ENCODE measurements around the gene DIP2B. TPM values are rescaled to one million over a fixed set of nuclear protein-coding genes. Genes with fewer than 3 reads are reported as not detected.

DIP2B gene
- total RNA-seq, 1 experiment from 2014 or later, result 3.4 TPM

GRCh38 chr12:50557421-50557820 is 52.6 kb downstream of the DIP2B start:
- H3K4me3 ChIP-seq, result no peak overlapping the region
- no peaks in the 10 kb centered on the region for H3K27me3 ChIP-seq
- H3K9me3 ChIP-seq, result no peaks in the 10 kb centered on the region
- DNase-seq, result no peak
- H3K36me3 ChIP-seq, result peaks cover 3% of the 10 kb centered on the region; the same call in 1 of the 2 replicates

- H3K4me3 ChIP-seq, result no peak overlapping the region
- no peaks in the 10 kb centered on the region for H3K27me3 ChIP-seq
- H3K9me3 ChIP-seq, result no peaks in the 10 kb centered on the region
Measured at GRCh38 chr12:50558970-50559369, 54.2 kb downstream of the DIP2B start.

DNA sequence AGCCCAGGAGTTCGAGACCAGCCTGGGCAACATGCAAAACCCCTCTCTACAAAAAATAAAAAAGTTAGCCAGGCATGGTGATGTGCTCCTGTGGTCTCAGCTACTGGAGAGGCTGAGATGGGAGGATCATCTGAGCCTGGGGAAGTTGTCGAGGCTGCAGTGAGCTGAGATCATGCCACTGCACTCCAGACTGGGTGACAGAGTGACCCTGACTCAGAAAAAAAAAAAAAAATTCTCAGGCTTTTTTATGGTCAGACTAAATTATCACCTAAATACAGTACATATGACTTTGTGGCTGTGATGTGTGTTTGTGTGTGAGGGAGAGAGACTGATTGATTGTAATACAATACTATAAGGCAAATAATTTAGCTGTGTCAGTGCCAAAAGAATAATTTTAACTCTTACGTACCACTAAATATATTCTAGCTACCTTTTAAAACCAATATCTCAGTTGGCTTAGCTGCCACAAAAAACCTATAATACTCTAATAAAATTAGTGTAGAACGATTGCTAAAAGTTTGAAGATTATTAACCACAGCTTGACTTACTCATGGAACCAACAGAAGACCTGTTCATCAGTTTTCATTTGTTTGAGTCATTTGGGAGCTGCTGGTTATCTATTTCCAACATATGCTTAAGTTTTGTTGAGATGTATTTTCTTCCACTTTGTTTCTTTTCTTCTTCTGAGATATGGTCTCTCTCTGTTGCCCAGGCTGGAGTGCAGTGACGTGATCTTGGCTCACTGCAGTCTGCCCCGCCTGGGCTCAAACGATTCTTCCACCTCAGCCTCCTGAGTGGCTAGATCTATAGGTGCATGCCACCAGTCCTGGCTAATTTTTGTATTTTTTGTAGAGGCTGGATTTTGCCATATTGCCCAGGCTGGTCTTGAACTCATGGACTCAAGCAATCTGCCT is 58.0 kb downstream of the DIP2B start:
- H3K27me3 ChIP-seq, result no peaks in the 10 kb centered on the region
- no peak for DNase-seq
- no peak overlapping the region for H3K4me3 ChIP-seq
- H3K9me3 ChIP-seq, result no peaks in the 10 kb centered on the region
- H3K36me3 ChIP-seq, result no peaks in the 10 kb centered on the region

More at GRCh38 chr12:50558970-50559369, 54.2 kb downstream of the DIP2B start:
- no peaks in the 10 kb centered on the region for H3K36me3 ChIP-seq
- DNase-seq, result no peak

DNA sequence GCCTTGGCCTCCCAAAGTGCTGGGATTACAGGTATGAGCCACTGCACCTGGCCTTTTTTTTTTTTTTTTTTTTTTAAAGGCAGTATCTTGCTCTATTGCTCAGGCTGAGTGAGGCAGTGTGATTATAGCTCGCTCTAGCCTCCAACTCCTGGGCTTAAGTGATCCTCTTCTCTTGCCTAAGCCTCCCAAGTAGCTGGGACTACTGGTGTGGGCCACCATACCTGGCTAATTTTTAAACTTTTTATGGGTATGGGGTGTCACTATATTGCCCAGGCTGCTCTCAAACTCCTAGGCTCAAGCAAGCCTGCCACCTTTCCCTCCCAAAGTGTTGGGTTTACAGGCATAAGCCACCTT is 58.6 kb downstream of the DIP2B start:
- no peak for DNase-seq
- no peaks in the 10 kb centered on the region for H3K9me3 ChIP-seq
- H3K36me3 ChIP-seq, result no peaks in the 10 kb centered on the region
- H3K4me3 ChIP-seq, result no peak overlapping the region
- no peaks in the 10 kb centered on the region for H3K27me3 ChIP-seq

DNA sequence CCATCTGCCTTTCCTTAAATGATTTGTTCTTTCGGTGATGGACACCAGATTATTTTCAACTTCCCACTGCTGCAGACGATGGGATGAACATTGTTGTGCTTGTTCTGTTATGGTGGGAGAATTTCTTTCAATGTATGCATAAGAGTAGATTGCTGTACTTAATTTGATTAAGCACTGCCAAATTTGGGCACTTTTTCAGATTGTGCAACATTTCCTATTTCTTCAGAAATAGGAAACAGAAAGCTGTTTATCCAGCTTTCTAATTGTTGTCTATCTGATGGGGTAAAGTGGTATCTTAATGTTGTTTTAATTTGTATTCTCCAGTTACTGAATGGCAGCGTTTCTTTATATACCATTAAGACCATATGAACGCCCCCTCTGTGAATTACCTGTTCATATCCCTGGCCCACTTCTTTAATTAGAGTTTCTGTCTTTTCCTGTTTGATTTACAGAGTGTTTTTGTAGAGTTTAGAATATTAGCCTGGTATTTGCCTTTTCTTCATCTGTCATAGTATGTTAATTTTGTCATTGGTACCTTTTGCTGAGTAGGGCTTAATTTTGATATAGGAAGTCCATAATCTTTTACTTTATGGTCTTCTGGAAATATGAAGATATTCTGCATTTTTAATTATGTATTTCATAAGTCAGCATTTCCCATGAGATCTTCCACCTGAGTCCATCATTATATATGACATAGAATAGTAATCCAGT is 59.6 kb downstream of the DIP2B start:
- Histone ChIP-seq H3K9me3 (no peaks in the 10 kb centered on the region), H3K27me3 (no peaks in the 10 kb centered on the region), H3K36me3 (no peaks in the 10 kb centered on the region), H3K4me3 (no peak overlapping the region)
- no peak for DNase-seq

DNA sequence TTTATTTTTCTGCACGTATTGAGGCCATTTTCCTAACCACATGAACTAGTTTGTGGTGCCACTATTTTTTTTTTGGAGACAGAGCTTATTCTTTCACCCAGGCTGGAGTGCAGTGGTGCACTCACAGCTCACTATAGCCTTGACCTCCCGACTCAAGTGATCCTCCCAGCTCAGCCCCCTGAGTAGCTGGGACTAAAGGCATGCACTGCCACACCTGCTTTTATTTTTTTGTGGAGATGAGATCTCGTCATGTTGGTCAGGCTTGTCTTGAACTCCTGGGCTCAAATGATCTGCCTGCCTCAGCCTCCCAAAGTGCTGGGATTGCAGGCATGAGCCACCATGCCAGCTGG is 60.1 kb downstream of the DIP2B start:
- no peaks in the 10 kb centered on the region for H3K36me3 ChIP-seq
- H3K4me3 ChIP-seq, result no peak overlapping the region

DNA sequence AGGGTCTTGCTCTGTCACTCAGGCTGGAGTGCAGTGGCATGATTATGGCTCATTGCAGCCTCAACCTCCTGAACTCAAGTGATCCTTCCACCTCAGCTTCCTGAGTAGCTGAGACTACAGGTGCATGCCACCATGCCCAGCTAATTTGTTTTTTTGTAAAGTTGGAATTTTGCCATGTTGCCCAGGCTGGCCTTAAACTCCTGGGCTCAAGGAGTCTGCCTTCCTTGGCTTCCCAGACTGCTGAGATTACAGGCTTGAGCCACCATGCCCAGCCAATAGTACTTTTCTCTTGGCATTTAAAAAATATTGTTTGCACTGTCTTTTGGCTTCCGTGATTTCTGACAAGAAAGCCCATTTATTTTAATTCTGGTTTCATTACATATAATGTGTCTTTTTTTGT is 61.3 kb downstream of the DIP2B start:
- Histone ChIP-seq H3K36me3 (no peaks in the 10 kb centered on the region), H3K27me3 (no peaks in the 10 kb centered on the region), H3K9me3 (no peaks in the 10 kb centered on the region), H3K4me3 (no peak overlapping the region)
- no peak for DNase-seq

More for the DNA sequence above, 60.1 kb downstream of the DIP2B start:
- Histone ChIP-seq H3K9me3 (no peaks in the 10 kb centered on the region), H3K27me3 (no peaks in the 10 kb centered on the region)
- no peak for DNase-seq

DNA sequence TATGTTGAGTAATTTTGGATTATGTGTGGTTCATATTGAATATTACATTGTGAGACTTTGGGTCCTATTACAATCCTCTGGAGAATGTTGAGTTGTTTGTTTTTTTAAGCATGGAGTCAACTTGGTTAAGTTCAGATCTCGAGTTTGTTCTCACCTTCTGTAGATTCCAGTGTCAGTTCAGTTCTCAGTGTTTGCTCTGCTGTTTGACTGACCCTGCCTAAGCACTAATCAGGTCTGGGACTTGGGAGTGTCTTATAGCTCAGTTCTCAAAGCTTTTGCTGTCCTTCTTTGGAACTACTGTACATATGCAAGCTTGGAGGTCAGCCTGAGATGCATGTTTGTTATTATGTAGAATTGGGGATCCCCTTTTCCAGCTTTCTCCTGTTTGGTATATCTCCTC is 63.1 kb downstream of the DIP2B start:
- Histone ChIP-seq H3K9me3 (no peaks in the 10 kb centered on the region), H3K36me3 (no peaks in the 10 kb centered on the region), H3K4me3 (no peak overlapping the region), H3K27me3 (no peaks in the 10 kb centered on the region)
- DNase-seq, result no peak

- Histone ChIP-seq H3K27me3 (no peaks in the 10 kb centered on the region), H3K9me3 (no peaks in the 10 kb centered on the region), H3K4me3 (no peak overlapping the region), H3K36me3 (no peaks in the 10 kb centered on the region)
- DNase-seq, result no peak
Measured at GRCh38 chr12:50568338-50569091, 63.7 kb downstream of the DIP2B start.

DNA sequence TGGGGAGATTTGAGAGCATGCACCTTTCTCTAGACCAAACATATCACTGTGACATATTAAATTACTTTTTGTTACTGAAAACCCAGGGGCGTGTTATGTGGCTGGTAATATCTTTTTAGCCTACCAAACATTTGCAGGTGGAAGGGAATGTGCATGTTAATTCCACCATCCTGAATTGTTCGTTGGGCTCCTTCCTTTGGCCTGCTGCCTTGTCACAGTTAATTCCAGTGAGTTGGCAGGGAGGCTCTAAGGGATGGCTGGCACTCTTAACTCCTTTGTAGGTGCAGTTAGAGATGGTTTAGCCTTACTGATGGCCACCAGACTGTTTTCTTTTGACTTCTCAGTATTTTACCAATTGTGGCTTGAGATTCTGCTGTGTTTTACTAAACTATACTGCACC is 64.5 kb downstream of the DIP2B start:
- H3K9me3 ChIP-seq, result no peaks in the 10 kb centered on the region
- no peak overlapping the region for H3K4me3 ChIP-seq
- no peaks in the 10 kb centered on the region for H3K36me3 ChIP-seq
- no peaks in the 10 kb centered on the region for H3K27me3 ChIP-seq
- DNase-seq, result no peak

DNA sequence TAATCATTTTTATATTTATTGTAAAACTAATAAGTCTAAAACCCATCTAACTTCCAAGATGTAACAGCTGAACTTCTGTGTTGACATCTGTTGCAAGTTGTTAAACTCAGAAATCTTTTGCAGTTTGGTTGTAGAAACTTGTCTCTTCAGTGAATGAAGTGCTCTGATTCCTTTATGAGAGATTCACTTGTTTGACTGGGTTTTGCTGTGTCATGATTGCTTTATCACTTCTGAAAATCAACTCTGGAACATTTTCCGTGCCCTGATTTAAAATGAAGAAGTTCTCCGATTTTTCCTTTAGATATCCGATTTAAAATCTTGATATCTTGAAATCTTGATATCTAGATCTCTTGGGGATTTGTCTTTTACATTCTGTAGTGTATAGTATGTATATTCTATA is 65.1 kb downstream of the DIP2B start:
- no peaks in the 10 kb centered on the region for H3K9me3 ChIP-seq
- H3K36me3 ChIP-seq, result no peaks in the 10 kb centered on the region
- no peak overlapping the region for H3K4me3 ChIP-seq
- no peak for DNase-seq
- H3K27me3 ChIP-seq, result no peaks in the 10 kb centered on the region

GRCh38 chr12:50571786-50572185 is 67.0 kb downstream of the DIP2B start:
- H3K9me3 ChIP-seq, result no peaks in the 10 kb centered on the region
- no peak overlapping the region for H3K4me3 ChIP-seq
- no peaks in the 10 kb centered on the region for H3K27me3 ChIP-seq
- DNase-seq, result no peak
- H3K36me3 ChIP-seq, result no peaks in the 10 kb centered on the region

GRCh38 chr12:50572287-50572686 is 67.5 kb downstream of the DIP2B start:
- H3K9me3 ChIP-seq, result no peaks in the 10 kb centered on the region
- DNase-seq, result no peak
- H3K4me3 ChIP-seq, result no peak overlapping the region
- no peaks in the 10 kb centered on the region for H3K27me3 ChIP-seq
- H3K36me3 ChIP-seq, result no peaks in the 10 kb centered on the region

- no peak for DNase-seq
Measured at GRCh38 chr12:50572760-50573159, 68.0 kb downstream of the DIP2B start.

DNA sequence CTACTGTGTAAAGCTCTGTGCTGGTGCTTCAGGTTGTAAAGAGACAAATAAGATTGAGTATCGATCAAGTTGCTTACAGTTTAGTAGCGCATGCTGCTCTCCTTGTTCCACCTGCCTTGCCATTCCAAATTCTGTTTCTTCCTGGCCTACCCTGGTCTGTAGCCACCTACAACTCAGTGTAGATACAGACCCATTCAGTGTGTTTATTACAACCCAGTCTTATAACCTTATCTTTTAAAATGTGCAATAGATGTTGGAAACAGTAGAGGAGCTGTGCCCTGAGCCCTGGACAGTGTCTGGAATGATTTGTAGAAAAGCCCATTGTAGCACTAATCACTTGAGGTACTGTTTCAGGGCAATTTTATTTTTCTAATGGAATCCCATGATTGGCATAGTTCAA is 68.5 kb downstream of the DIP2B start:
- H3K4me3 ChIP-seq, result no peak overlapping the region
- no peaks in the 10 kb centered on the region for H3K36me3 ChIP-seq
- no peak for DNase-seq
- no peaks in the 10 kb centered on the region for H3K9me3 ChIP-seq
- no peaks in the 10 kb centered on the region for H3K27me3 ChIP-seq

More at GRCh38 chr12:50572760-50573159, 68.0 kb downstream of the DIP2B start:
- Histone ChIP-seq H3K36me3 (no peaks in the 10 kb centered on the region), H3K4me3 (no peak overlapping the region), H3K27me3 (no peaks in the 10 kb centered on the region), H3K9me3 (no peaks in the 10 kb centered on the region)

DNA sequence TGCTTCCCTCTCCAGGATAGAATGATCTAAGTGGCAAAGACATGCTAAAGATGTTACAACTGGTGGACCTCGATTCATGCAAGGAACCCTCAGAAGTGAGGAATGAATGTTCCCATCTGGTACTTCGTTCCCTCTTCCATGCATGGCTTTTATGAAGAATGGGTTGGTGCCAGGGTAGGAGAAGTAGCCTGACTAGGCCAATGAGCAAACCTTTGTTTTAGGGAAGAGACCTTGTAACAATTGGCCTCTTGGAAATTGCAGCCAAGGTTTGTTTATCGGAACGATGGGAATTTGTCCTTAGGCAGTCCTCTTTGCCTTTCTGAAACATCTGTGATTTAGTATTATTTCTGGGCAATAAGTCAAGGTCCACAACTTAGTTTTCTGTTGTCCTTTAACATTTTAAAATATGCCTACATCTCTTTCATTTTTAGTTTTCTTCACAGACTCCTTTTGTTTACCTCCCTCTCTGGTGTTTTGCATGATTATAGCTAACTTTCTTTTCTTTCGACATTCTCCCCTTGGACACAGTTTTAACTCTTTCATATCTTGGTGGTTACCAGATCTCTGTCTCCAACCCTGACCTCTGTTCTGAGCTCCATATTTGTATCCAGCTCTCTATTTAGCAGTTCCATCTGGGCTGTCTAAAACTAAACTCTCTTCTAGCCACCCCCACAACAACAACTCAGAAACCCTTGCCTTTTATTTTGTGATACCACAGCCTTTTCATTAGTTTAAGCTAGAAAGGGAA is 70.0 kb downstream of the DIP2B start:
- Histone ChIP-seq H3K4me3 (no peak overlapping the region), H3K36me3 (no peaks in the 10 kb centered on the region), H3K9me3 (no peaks in the 10 kb centered on the region), H3K27me3 (no peaks in the 10 kb centered on the region)
- DNase-seq, result no peak

Data from MG63 (cell line).